ENCODE results near the gene FGGY. TPM values are rescaled to one million over a fixed set of nuclear protein-coding genes. Genes with fewer than 3 reads are reported as not detected.

Gene FGGY
- total and polyA plus RNA-seq, 3 experiments from 2014 or later = 5.3 to 7.9 (median 6.6) TPM

GRCh38 chr1:59500950-59501742 lies 204.3 kb downstream of the FGGY start:
- no peaks in the 10 kb centered on the region for H3K4me1 Mint-ChIP-seq
- CTCF ChIA-PET = no interaction called here
- no peak for DNase-seq
- H3K9me3 Mint-ChIP-seq = peaks cover 0 to 2% (median 0%) of the 10 kb centered on the region in 5 donors
- no peak overlapping the region for H3K27ac Mint-ChIP-seq
- Histone ChIP-seq H3K4me3 (ENCODE audit: low read length) (no peak overlapping the region), H3K27me3 (ENCODE audit: insufficient read depth, low read length, poor library complexity, severe bottlenecking) (no peaks in the 10 kb centered on the region), H3K9me3 (ENCODE audit: low read length) (no peaks in the 10 kb centered on the region), H3K36me3 (ENCODE audit: insufficient read depth, low read length) (no peaks in the 10 kb centered on the region), H3K27ac (ENCODE audit: low read depth, low read length) (no peak overlapping the region), H3K4me1 (ENCODE audit: insufficient read depth, low read length) (no peaks in the 10 kb centered on the region)
- no peak overlapping the region for H3K4me3 Mint-ChIP-seq
- POLR2A ChIA-PET = no interaction called here
- H3K36me3 Mint-ChIP-seq = peaks cover 2 to 6% (median 5%) of the 10 kb centered on the region in 3 donors
- H3K27me3 Mint-ChIP-seq = no peaks in the 10 kb centered on the region

- Histone ChIP-seq H3K27ac (ENCODE audit: low read depth, low read length) (no peak overlapping the region), H3K27me3 (ENCODE audit: insufficient read depth, low read length, poor library complexity, severe bottlenecking) (no peaks in the 10 kb centered on the region), H3K9me3 (ENCODE audit: low read length) (no peaks in the 10 kb centered on the region), H3K4me1 (ENCODE audit: insufficient read depth, low read length) (no peaks in the 10 kb centered on the region), H3K36me3 (ENCODE audit: insufficient read depth, low read length) (no peaks in the 10 kb centered on the region), H3K4me3 (ENCODE audit: low read length) (no peak overlapping the region)
- ChIA-PET CTCF (no interaction called here), POLR2A (no interaction called here)
- Mint-ChIP-seq H3K4me3 (no peak overlapping the region), H3K36me3 (peaks cover 0 to 3% (median under 1%) of the 10 kb centered on the region in 3 donors), H3K9me3 (no peaks in the 10 kb centered on the region), H3K27ac (no peak overlapping the region), H3K4me1 (no peaks in the 10 kb centered on the region), H3K27me3 (no peaks in the 10 kb centered on the region)
- no peak for DNase-seq
These were observed 205.3 kb downstream of the FGGY start for GRCh38 chr1:59502009-59502691.

- Mint-ChIP-seq H3K27ac (no peak overlapping the region), H3K27me3 (no peaks in the 10 kb centered on the region), H3K9me3 (no peaks in the 10 kb centered on the region), H3K4me1 (no peaks in the 10 kb centered on the region), H3K36me3 (peaks cover 0 to 4% (median 0%) of the 10 kb centered on the region in 3 donors), H3K4me3 (no peak overlapping the region)
- Histone ChIP-seq H3K4me3 (ENCODE audit: low read length) (no peak overlapping the region), H3K27me3 (ENCODE audit: insufficient read depth, low read length, poor library complexity, severe bottlenecking) (no peaks in the 10 kb centered on the region), H3K36me3 (ENCODE audit: insufficient read depth, low read length) (no peaks in the 10 kb centered on the region), H3K4me1 (ENCODE audit: insufficient read depth, low read length) (no peaks in the 10 kb centered on the region), H3K27ac (ENCODE audit: low read depth, low read length) (no peak overlapping the region), H3K9me3 (ENCODE audit: low read length) (no peaks in the 10 kb centered on the region)
- ChIA-PET CTCF (no interaction called here), POLR2A (no interaction called here)
- no peak for DNase-seq
These were observed 207.4 kb downstream of the FGGY start for GRCh38 chr1:59504276-59504675.

- Histone ChIP-seq H3K4me3 (ENCODE audit: low read length) (no peak overlapping the region), H3K36me3 (ENCODE audit: insufficient read depth, low read length) (no peaks in the 10 kb centered on the region), H3K4me1 (ENCODE audit: insufficient read depth, low read length) (no peaks in the 10 kb centered on the region), H3K27ac (ENCODE audit: low read depth, low read length) (no peak overlapping the region), H3K27me3 (ENCODE audit: insufficient read depth, low read length, poor library complexity, severe bottlenecking) (no peaks in the 10 kb centered on the region), H3K9me3 (ENCODE audit: low read length) (no peaks in the 10 kb centered on the region)
- DNase-seq = no peak
- no peak overlapping the region for H3K4me3 Mint-ChIP-seq
- H3K4me1 Mint-ChIP-seq = no peaks in the 10 kb centered on the region
- no peak overlapping the region for H3K27ac Mint-ChIP-seq
- no peaks in the 10 kb centered on the region for H3K27me3 Mint-ChIP-seq
- CTCF ChIA-PET = no interaction called here
- peaks cover 0 to 4% (median 0%) of the 10 kb centered on the region in 3 donors for H3K36me3 Mint-ChIP-seq
- no peaks in the 10 kb centered on the region for H3K9me3 Mint-ChIP-seq
- POLR2A ChIA-PET = no interaction called here
These were observed 208.7 kb downstream of the FGGY start for GRCh38 chr1:59505596-59506028.

GRCh38 chr1:59506952-59507351 lies 210.1 kb downstream of the FGGY start:
- no peak for DNase-seq
- ChIA-PET CTCF (no interaction called here), POLR2A (no interaction called here)
- Mint-ChIP-seq H3K4me3 (no peak overlapping the region), H3K4me1 (no peaks in the 10 kb centered on the region), H3K27me3 (no peaks in the 10 kb centered on the region), H3K9me3 (no peaks in the 10 kb centered on the region), H3K27ac (peak overlapping the region in 1 of 8 donors; percentile 51), H3K36me3 (peaks cover 0 to 5% (median 0%) of the 10 kb centered on the region in 3 donors)
- no peak overlapping the region for H3K4me3 ChIP-seq (ENCODE audit: low read length)
- no peaks in the 10 kb centered on the region for H3K9me3 ChIP-seq (ENCODE audit: low read length)
- H3K27ac ChIP-seq (ENCODE audit: low read depth, low read length) = no peak overlapping the region
- no peaks in the 10 kb centered on the region for H3K4me1 ChIP-seq (ENCODE audit: insufficient read depth, low read length)
- H3K27me3 ChIP-seq (ENCODE audit: insufficient read depth, low read length, poor library complexity, severe bottlenecking) = no peaks in the 10 kb centered on the region
- H3K36me3 ChIP-seq (ENCODE audit: insufficient read depth, low read length) = no peaks in the 10 kb centered on the region

GRCh38 chr1:59509341-59509875 lies 212.5 kb downstream of the FGGY start:
- no peaks in the 10 kb centered on the region for H3K27me3 Mint-ChIP-seq
- no peak overlapping the region for H3K27ac Mint-ChIP-seq
- H3K4me3 Mint-ChIP-seq = no peak overlapping the region
- Histone ChIP-seq H3K27me3 (ENCODE audit: insufficient read depth, low read length, poor library complexity, severe bottlenecking) (no peaks in the 10 kb centered on the region), H3K4me3 (ENCODE audit: low read length) (no peak overlapping the region), H3K4me1 (ENCODE audit: insufficient read depth, low read length) (no peaks in the 10 kb centered on the region), H3K9me3 (ENCODE audit: low read length) (no peaks in the 10 kb centered on the region), H3K36me3 (ENCODE audit: insufficient read depth, low read length) (no peaks in the 10 kb centered on the region), H3K27ac (ENCODE audit: low read depth, low read length) (no peak overlapping the region)
- no peak for DNase-seq
- H3K4me1 Mint-ChIP-seq = no peaks in the 10 kb centered on the region
- ChIA-PET CTCF (no interaction called here), POLR2A (no interaction called here)
- no peaks in the 10 kb centered on the region for H3K9me3 Mint-ChIP-seq
- peaks cover 0 to 8% (median 5%) of the 10 kb centered on the region in 3 donors for H3K36me3 Mint-ChIP-seq

GRCh38 chr1:59510249-59510648 lies 213.4 kb downstream of the FGGY start:
- no peak overlapping the region for H3K4me3 ChIP-seq (ENCODE audit: low read length)
- CTCF ChIA-PET = no interaction called here
- Mint-ChIP-seq H3K36me3 (peaks cover 0 to 13% (median 8%) of the 10 kb centered on the region in 3 donors), H3K27ac (no peak overlapping the region), H3K9me3 (no peaks in the 10 kb centered on the region), H3K4me3 (no peak overlapping the region), H3K27me3 (no peaks in the 10 kb centered on the region), H3K4me1 (no peaks in the 10 kb centered on the region)
- no peak overlapping the region for H3K27ac ChIP-seq (ENCODE audit: low read depth, low read length)
- POLR2A ChIA-PET = no interaction called here
- DNase-seq = no peak
- H3K27me3 ChIP-seq (ENCODE audit: insufficient read depth, low read length, poor library complexity, severe bottlenecking) = no peaks in the 10 kb centered on the region
- H3K36me3 ChIP-seq (ENCODE audit: insufficient read depth, low read length) = no peaks in the 10 kb centered on the region
- H3K9me3 ChIP-seq (ENCODE audit: low read length) = no peaks in the 10 kb centered on the region
- H3K4me1 ChIP-seq (ENCODE audit: insufficient read depth, low read length) = no peaks in the 10 kb centered on the region
